Loucy (cell line): ENCODE data around the gene FAM107B.

Source experiments
- EZH2phosphoT487 ChIP-seq: fragments of 200-600 bp; IDR thresholded peaks from 2 replicates; pipeline ENCODE4 v1.6.1; 2018; ENCODE audit warnings: antibody characterized with exemption, mild to moderate bottlenecking, moderate library complexity, borderline replicate concordance
- TF ChIP-seq, protein P1 (sequence below): fragments of 200-600 bp; sonication (generic); conservative IDR thresholded peaks from 2 replicates; pipeline ENCODE4 v1.5.1; 2014; ENCODE audit warnings: mild to moderate bottlenecking, antibody characterized with exemption, low read length

GRCh38 chr10:14695847-14696480, 78.7 kb downstream of the FAM107B start:
- TF ChIP-seq, protein P1, sequence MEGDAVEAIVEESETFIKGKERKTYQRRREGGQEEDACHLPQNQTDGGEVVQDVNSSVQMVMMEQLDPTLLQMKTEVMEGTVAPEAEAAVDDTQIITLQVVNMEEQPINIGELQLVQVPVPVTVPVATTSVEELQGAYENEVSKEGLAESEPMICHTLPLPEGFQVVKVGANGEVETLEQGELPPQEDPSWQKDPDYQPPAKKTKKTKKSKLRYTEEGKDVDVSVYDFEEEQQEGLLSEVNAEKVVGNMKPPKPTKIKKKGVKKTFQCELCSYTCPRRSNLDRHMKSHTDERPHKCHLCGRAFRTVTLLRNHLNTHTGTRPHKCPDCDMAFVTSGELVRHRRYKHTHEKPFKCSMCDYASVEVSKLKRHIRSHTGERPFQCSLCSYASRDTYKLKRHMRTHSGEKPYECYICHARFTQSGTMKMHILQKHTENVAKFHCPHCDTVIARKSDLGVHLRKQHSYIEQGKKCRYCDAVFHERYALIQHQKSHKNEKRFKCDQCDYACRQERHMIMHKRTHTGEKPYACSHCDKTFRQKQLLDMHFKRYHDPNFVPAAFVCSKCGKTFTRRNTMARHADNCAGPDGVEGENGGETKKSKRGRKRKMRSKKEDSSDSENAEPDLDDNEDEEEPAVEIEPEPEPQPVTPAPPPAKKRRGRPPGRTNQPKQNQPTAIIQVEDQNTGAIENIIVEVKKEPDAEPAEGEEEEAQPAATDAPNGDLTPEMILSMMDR: no peak
- no peak for TF ChIP-seq EZH2phosphoT487
